ENCODE measurements around the gene ANO7. TPM values are rescaled to one million over a fixed set of nuclear protein-coding genes. Genes with fewer than 3 reads are reported as not detected.

Gene ANO7
- total RNA-seq, 1 donor from 2014 or later: 2.8 TPM

- no peak overlapping the region for H3K4me3 ChIP-seq (ENCODE audit: low read depth, low read length)
- no peak for DNase-seq (ENCODE audit: low read depth)
- no peak for TF ChIP-seq CTCF (conservative IDR thresholded peaks at IDR 0.05; ENCODE audit: low read depth, low read length)
Measured at GRCh38 chr2:241261628-241262027, 73.2 kb downstream of the ANO7 start.

GRCh38 chr2:241263061-241263460 lies 74.6 kb downstream of the ANO7 start:
- no peak overlapping the region for H3K4me3 ChIP-seq (ENCODE audit: low read depth, low read length)
- TF ChIP-seq CTCF (conservative IDR thresholded peaks at IDR 0.05; ENCODE audit: low read depth, low read length): no peak
- no peak for DNase-seq (ENCODE audit: low read depth)

- TF ChIP-seq CTCF (conservative IDR thresholded peaks at IDR 0.05; ENCODE audit: low read depth, low read length): no peak
- no peak for DNase-seq (ENCODE audit: low read depth)
- H3K4me3 ChIP-seq (ENCODE audit: low read depth, low read length): no peak overlapping the region
Measured at GRCh38 chr2:241265506-241265905, 77.0 kb downstream of the ANO7 start.

GRCh38 chr2:241267249-241268067 lies 79.0 kb downstream of the ANO7 start:
- no peak for DNase-seq (ENCODE audit: low read depth)
- no peak overlapping the region for H3K4me3 ChIP-seq (ENCODE audit: low read depth, low read length)
- peak; percentile 21 for TF ChIP-seq CTCF (conservative IDR thresholded peaks at IDR 0.05; ENCODE audit: low read depth, low read length)

GRCh38 chr2:241268306-241268705 lies 79.8 kb downstream of the ANO7 start:
- no peak for TF ChIP-seq CTCF (conservative IDR thresholded peaks at IDR 0.05; ENCODE audit: low read depth, low read length)
- DNase-seq (ENCODE audit: low read depth): no peak
- no peak overlapping the region for H3K4me3 ChIP-seq (ENCODE audit: low read depth, low read length)

GRCh38 chr2:241268716-241269445 lies 80.4 kb downstream of the ANO7 start:
- no peak overlapping the region for H3K4me3 ChIP-seq (ENCODE audit: low read depth, low read length)
- no peak for TF ChIP-seq CTCF (conservative IDR thresholded peaks at IDR 0.05; ENCODE audit: low read depth, low read length)
- no peak for DNase-seq (ENCODE audit: low read depth)
